Islet of Langerhans (tissue), 1 donor: ENCODE results near the gene CCL18.
"Not testable (repeated sequence)": the region's sequence is repeated elsewhere in the genome, so short reads cannot be mapped to it uniquely, and the experiment has no call there.

Source experiments
- FAIRE-seq: peaks from one replicate; lab custom pipeline; 2011; peaks lifted over from hg19 to GRCh38; lab: Jason Lieb, UNC

Gene CCL18

GRCh38 chr17:36072431-36073121 lies 8.5 kb downstream of the CCL18 start:
- no peak for FAIRE-seq

DNA sequence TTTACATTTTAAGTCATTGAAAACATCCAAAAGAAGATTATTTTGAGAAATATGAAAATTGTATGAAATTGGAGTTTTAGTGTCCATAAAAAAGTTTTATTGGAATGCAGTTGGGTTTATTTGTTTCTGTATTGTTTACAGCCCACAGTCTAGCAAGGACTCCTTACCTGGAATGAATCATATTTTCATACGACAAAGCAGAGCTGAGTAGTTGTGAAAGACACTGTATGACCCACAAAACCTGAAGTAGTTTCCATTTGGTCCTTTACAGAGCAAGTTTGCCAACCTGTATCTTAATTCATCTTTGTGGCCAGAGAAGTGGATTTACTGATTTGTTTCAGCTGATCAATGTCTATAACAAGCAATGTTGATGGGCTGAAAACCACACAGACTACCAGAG lies 10.3 kb downstream of the CCL18 start:
- no peak for FAIRE-seq

DNA sequence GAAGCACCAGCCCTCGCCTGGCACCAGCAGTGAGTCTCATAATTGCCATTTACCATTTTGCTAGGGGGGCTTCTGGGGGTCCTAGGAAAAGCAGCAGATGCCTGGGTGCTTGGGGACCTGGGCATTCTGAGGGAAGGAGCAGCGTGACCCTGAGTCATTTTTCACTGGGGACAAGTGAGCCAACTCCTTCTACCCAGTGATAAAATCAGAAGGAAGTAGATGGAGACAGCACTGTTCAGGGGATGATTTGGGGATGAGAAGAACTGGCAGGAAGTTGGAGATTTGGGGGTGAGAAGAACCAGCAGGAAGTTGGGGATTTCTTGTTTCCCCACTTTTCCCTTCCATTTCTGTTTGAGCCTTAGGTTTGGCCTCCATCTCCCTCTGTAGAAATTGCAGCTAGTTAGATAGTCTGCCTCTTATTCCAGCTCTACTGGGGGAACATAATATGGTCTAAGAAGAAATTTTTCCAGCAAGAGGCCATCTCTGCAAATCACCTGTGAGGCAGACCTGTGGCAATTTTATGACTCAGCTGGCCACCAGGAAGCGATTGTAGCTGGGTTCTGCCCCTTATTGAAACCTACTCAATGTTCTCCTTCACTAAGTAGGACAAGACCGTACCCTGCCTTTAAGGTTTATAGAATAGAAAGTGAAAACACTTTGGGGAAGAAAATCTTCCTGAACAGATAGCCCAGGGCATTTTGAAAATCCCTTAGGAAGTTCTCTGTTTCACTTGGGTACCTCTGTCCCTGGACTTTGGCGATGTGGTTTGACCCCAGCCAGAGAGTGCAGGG lies 17.8 kb downstream of the CCL18 start:
- not testable (repeated sequence) for FAIRE-seq

DNA sequence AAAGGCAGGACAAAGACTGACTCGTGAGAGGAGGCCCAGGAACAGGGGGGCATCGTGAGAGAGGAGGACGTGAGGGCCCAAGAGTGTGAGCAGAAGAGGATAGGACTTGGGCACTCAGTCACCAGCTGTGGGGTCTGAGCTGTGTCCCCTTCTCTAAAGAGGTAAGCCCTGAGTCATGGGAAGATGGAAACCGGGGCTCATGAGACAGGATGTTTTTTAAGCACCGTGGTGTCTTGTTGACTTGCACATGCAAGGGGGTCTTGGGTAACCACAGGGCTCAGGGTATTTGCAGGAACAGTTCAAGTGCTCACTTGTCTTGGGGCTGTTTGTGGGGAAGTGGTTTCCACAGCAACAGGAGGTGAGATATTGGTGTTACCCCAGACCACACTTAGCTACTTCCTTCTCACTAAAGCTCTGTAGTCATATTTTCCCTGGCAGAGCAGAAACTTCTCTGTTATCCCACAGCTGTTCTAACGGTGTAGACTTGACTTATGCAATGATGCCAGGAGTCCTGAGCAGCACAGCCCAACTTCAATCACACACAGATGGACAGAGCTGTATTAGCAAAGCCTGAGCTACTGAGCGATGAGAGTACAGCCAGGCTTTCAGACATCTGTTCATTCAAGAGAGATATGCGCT lies 18.5 kb downstream of the CCL18 start:
- not testable (repeated sequence) for FAIRE-seq

- FAIRE-seq = not testable (repeated sequence)
Measured at GRCh38 chr17:36083691-36084090, 19.6 kb downstream of the CCL18 start.

- FAIRE-seq = no peak
Measured at GRCh38 chr17:36085765-36086164, 21.7 kb downstream of the CCL18 start.

DNA sequence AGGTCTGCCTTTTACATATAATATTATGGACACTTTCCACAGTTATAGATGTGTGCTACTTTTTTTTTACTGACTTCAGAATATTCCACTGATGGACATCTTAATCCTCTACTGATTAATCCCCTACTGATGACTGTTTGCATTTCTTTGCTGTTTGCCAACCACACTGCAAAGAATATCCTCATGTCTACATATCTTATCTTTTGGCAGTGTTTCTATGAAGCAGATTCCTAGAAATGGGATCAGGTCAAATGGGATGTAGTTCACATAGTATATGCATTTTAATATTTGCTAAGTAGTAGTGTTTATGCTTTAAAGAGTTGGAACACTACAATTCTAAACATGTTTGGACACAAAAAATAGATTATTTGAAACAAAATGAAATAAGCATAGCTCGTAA lies 22.7 kb downstream of the CCL18 start:
- FAIRE-seq = no peak

- not testable (repeated sequence) for FAIRE-seq
Measured at GRCh38 chr17:36087471-36087870, 23.4 kb downstream of the CCL18 start.

- not testable (repeated sequence) for FAIRE-seq
Measured at GRCh38 chr17:36087897-36088572, 24.0 kb downstream of the CCL18 start.

GRCh38 chr17:36088670-36089338 lies 24.7 kb downstream of the CCL18 start:
- no peak for FAIRE-seq

GRCh38 chr17:36089339-36089865 lies 25.3 kb downstream of the CCL18 start:
- FAIRE-seq = no peak

DNA sequence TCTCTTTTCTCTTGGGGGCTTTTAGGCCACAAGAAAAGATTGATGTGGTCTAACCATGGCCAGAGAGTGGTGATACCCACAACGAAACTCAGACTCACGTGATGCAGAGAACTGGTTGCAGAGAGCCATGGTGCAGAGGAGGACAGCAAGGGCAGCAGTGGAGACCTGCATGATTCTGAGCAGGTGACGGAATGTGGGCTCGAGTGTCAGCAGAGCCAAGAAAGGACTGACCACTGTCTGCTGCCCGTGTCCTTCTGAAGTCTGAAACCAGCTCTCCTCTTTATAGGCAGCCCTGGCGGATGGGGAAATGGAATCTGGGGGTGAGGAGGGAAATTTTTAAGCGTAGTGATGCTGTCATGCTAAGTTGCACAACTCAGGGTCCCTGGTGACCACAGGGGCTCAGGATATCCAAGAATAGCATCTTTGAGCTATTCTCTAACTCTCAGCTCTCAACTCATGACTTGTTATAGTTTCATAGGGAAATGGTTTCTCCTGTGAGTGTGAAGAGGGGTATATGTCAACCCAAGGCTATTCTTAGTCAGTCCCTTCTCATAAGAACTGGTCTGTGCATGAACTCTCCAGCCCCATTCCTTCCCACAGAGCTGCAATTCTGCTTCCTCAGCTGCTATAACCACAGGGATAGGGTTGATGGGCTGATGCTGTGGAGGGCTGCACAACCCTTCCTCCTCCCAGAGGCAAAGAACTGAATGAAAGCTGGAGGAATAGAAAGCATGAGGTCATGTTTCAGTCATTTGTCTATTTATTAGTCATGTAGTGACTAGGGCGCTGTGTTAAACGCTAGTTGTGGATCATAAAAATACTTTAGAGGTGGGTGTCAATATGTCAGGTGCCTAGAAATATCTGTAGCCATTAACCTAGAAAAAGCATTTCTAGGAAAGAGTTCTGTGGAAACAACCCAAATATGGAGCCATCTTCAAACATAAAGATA lies 26.1 kb downstream of the CCL18 start, which contains the start of gene CCL3:
CCL3 (minus strand) TSS at position 256 of the 949 bp plus-strand sequence; CDS start at position 171, 85 bp downstream.
- no peak for FAIRE-seq

DNA sequence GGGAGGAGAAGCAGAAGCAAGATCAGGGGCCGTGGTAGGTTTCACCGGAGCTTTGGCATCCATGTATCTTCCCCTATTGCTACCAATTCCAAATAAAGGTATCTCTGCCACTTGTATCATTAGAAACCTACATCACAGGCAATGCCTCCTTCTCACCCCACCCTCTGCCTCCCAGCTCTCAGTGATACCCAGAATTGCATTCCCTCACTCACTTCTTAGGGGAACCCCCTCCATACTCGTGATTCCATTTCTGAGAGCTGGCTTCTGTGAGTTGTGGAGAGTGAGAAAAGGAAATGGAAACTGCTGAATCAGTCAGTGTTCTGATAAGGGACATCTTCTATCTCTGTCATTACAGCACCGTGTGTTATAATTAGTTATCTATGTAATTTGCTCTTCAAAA lies 28.2 kb downstream of the CCL18 start:
- no peak for FAIRE-seq

GRCh38 chr17:36092715-36093114 lies 28.6 kb downstream of the CCL18 start:
- FAIRE-seq = not testable (repeated sequence)

- no peak for FAIRE-seq
Measured at GRCh38 chr17:36094232-36094631, 30.2 kb downstream of the CCL18 start.

GRCh38 chr17:36094746-36095145 lies 30.7 kb downstream of the CCL18 start:
- no peak for FAIRE-seq

DNA sequence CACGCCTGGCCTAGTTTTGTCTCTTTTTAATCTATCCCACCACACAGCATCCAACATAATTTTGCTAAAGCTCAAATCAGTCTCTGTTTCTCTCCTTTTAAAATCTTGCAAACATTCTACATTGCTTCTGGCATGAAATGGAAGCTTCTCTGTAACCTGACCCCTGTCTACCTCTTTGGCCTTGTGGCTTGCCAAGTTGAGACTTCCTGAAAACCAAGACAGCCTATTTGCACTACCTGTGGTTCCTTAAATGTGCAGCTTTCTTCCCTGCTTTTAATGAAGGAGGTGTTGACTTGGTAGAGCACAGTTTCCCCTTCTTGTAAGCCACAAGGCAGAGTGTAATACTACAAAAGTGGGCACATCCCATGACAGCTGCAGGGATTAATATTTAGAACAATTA lies 31.9 kb downstream of the CCL18 start:
- no peak for FAIRE-seq

GRCh38 chr17:36099004-36099403 lies 34.9 kb downstream of the CCL18 start:
- FAIRE-seq = not testable (repeated sequence)

GRCh38 chr17:36103401-36103975 lies 39.4 kb downstream of the CCL18 start, which contains the start of gene CCL4:
Gene CCL4, plus strand, starts transcription at chr17:36103827. Its CDS starts 79 bp downstream, at chr17:36103906.
- not testable (repeated sequence) for FAIRE-seq

DNA sequence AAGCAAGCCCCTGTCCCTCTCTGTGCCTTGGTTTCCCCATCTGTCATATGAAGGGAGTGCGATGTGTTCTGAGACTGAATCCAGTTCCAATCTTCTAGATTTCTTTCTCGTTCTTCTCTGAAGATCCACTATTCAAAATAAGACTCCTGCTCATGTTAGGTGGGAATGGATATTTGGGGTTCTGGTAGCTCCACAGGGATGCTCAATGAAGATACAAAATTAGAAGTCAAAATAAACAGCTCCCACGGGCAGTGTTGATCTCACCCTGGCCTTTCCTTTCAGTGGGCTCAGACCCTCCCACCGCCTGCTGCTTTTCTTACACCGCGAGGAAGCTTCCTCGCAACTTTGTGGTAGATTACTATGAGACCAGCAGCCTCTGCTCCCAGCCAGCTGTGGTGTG lies 40.2 kb downstream of the CCL18 start:
- FAIRE-seq = not testable (repeated sequence)
